Testis (tissue), 2 donors: ENCODE results near the gene RPS6KA5.

Experiments used
- POLR2A ChIP-seq: fragments of 450-650 bp; IDR thresholded peaks from one replicate; pipeline ENCODE4 v1.6.1; 2017; ENCODE audit warnings: antibody characterized with exemption, mild to moderate bottlenecking, moderate library complexity
- TF ChIP-seq, protein P1 (sequence below), 3 experiments: fragments of 450-650 bp in 2 of 3; fragments of 200-600 bp in 1 of 3; sonication (generic) in 1 of 3; IDR thresholded peaks; one replicate each; pipeline ENCODE4 v1.5.1; 2016 to 2019; ENCODE audit warnings: antibody characterized with exemption in 3 of 3, mild to moderate bottlenecking in 2 of 3, moderate library complexity in 1 of 3

DNA sequence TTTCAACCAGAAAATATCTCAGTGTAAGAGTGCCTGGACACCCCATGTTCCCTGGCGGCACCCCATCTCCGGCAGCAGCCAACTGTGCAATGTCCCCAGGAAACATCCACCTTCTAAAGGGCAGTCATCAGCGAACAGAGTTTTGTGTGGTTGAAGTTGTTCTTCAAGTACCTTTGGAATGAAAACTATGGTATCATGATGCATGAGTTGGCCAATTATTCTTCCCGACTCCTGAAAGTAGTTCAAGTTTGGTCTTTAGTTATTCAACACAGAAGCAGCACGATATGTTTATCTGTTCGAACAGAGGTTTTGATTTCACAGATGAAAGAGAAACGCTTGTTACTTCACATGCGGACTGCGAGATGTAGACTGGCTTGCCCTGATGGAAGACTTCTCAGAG lies 223.1 kb downstream of the RPS6KA5 start:
- TF ChIP-seq, protein P1, sequence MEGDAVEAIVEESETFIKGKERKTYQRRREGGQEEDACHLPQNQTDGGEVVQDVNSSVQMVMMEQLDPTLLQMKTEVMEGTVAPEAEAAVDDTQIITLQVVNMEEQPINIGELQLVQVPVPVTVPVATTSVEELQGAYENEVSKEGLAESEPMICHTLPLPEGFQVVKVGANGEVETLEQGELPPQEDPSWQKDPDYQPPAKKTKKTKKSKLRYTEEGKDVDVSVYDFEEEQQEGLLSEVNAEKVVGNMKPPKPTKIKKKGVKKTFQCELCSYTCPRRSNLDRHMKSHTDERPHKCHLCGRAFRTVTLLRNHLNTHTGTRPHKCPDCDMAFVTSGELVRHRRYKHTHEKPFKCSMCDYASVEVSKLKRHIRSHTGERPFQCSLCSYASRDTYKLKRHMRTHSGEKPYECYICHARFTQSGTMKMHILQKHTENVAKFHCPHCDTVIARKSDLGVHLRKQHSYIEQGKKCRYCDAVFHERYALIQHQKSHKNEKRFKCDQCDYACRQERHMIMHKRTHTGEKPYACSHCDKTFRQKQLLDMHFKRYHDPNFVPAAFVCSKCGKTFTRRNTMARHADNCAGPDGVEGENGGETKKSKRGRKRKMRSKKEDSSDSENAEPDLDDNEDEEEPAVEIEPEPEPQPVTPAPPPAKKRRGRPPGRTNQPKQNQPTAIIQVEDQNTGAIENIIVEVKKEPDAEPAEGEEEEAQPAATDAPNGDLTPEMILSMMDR (IDR thresholded peaks at IDR 0.05) = no peak
- TF ChIP-seq POLR2A = no peak
